ENCODE results near the gene ZNF385C.
"Not testable (repeated sequence)": the region's sequence is repeated elsewhere in the genome, so short reads cannot be mapped to it uniquely, and the experiment has no call there.

ZNF385C gene

DNA sequence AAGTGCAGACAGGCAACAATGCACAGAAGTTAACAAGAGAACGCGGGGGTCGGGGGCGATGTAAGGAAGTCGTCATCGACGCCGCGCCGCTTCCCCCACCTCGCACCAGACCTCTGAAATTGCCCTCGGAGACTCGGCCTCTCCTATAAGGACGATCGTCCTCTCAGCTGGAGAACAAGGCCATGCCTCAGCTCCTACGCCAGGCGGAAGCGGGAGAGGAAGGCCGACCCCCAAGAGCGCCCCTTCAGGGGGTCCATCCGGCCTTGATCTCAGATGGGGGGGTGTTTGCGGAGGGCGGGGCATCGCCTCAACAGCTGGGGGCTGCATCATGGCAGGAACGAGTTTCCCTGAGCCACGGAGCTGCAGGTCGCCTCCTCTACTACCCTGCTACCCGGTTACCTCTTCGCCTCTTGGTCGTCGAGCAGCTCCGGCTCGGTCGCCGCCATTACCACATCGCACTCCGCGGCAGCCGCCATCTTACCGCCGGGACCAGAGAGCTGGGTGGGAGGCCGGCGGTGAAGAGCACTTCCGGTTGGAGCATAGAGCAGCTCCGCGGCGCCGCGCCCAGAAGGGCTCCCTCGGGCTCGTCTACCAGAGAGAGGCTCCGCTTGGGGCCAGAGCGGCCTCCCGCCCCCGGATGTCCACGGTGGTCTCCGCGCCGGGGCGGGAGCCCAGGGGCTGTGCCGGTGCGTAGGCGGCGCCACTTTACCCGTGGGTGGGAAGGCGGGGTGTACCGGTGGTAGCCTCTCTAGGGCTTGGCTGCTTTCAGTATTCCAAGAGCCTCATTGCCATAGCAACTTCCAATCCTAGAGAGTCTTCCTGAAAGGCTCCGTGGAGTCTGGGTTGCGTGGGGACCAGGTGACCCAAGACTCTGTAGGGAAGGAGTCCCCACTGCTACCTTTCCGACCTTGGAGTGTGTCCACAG is 81.1 kb downstream of the ZNF385C start, which contains the start of gene DNAJC7:
Gene DNAJC7, minus strand, starts transcription at position 499 of the 925 bp plus-strand sequence. Its CDS starts 23 bp downstream, at position 476.
- peak; percentile 66 to 84 for DNase-seq

DNA sequence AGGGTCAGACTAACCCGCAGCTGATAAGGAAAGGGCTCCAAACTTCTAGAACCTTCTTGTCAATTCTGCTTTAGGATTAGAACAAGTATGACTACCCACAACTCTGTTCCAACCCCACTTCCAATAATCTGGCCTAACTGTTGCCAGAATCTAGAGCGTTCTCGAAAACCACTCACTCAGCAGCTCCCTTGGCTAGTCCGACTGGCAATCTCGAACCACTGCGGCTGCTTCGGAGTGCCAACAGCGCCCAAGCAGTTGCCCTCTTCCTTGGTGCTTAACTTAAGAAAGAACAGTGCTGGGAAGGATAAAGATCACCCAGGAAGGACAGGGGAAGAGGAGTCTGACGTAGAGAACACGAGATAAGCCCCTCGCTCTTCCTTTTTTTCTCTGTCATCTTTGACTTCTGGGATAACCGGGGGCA is 81.9 kb downstream of the ZNF385C start:
- no peak for DNase-seq

DNA sequence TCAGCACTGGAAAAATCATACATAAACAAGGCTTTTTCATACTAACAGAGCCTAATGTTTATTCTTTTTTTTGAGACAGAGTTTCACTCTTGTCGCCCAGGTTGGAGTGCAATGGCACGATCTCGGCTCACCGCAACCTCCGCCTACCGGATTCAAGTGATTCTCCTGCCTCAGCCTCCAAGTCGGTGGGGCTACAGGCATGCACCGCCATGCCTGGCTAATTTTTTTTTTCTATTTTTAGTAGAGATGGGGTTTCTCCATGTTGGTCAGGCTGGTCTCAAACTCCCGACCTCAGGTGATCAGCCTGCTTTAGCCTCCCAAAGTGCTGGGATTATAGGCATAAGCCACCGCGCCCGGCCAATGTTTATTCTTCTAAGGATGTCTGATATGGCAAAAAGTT is 84.5 kb downstream of the ZNF385C start:
- not testable (repeated sequence) for DNase-seq

DNA sequence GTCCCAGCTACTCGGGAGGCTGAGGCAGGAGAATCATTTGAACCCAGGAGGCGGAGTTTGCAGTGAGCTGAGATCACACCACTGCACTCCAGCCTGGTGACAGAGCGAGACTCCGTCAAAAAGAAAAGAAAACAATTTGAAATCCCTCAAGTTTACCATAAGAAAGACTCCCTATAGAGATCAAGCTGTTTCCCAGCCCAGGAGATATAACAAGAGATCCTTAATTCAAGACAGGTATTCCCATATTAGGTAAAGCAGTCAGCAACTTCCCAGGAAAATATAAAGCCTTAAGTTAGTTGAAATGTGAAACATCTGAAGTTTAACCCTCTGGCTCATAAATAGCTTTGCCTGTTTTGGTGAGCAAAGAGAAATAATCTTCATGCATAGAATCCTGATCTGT is 85.9 kb downstream of the ZNF385C start:
- DNase-seq, result not testable (repeated sequence)

DNA sequence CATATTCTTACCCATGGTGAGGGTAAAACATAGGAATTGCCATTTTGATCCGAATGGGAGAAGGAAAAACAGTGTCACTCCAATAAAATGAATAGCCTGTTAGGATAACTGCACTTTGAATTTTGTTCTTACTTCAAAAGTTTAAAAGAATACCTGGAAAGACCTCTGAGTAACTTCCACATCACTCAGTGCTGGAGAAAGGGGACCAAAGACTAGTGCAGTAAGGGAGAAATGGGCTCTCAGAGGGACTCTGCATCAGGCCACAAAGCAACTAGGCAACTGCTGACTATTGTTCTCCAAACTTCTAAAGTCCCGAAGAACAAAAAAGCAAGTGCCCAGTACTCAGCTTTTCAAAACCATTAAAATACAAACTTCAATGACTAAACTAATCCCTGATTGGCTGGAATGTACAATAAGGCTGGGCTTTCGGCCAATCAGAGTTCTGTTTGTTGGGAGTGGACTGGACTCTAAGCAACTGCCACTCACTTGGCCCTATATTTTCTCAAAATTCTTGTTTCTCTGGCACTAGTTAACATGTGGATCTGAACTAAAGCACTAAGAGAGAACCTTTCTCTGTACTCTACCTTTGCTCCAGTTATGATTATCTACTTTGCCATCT is 87.3 kb downstream of the ZNF385C start:
- no peak for DNase-seq

DNA sequence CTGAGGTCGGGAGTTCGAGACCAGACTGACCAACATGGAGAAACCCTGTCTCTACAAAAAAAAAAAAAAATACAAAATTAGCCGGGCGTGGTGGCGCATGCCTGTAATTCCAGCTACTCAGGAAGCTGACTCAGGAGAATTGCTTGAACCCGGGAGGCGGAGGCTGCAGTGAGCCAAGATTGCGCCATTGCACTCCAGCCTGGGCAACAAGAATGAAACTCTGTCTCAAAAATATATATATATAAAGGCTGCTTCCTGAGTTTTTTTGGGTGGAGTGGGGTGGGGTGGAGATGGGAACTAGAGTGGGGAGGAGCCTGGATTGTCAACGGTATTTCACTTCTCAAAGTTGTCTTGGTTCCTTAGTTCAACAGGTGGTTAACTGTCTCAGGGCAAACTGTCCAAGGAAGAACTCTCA is 88.0 kb downstream of the ZNF385C start:
- DNase-seq, result peak in 1 of 2 donors; percentile 54

DNA sequence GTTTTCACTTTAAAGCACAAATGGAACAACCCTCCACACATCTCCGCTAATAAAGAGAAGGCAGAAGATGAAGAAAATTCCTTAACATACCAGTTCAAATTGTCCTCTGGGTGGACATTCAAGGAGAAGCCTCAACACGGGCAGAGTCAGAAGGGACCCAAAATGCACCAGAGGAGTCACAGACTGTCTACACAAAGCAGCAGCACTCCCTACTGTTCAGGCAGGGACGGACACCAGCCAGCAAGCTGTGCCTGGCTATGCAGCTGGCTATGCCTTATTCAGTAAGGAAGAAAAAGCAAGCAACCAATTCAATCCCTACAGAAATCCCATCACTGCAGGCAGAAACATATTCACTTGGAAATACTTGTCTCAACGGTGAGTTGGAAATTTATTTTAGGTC is 89.1 kb downstream of the ZNF385C start:
- DNase-seq, result no peak

DNA sequence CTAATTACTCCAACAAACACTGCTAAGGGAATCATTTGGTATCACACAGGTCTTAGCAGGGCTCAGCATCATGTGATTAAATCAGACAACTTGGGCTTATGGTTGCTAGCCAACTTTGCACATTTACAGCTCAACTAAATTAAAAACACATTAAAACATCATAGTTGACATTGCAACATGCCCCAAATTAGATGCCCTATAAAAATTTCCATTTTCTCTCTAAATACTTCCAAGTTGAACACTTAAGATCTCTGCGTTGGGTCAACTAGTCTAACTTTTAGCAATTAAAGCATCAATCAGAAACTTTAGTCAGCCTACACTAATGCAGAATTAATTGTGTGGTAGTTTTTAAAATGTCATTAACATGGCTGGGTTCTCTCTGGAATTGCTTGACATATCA is 93.1 kb downstream of the ZNF385C start:
- no peak for DNase-seq

DNA sequence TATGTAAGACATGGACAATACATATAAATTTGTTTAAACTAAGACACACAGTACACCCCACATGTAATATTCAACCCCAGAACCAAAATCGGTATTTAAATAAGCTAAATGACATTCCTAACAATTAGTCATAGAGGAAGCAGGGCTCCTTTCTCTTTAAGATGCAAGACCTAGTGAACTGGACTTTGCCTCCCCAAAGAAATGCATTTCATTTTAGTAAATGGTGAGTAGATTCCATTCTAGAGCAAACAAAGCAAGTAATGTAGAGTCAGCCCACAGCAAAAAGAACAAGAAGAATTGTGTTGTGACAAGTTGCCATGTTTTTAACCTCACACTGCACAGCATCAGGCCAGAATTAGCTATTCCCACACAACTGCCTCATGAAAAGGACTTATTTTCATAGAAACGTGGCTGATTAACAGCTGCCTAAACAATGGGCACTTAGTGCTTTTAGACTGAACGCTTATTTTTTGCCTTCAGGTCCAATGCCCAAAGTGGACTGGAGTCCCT is 95.4 kb downstream of the ZNF385C start:
- DNase-seq, result no peak

DNA sequence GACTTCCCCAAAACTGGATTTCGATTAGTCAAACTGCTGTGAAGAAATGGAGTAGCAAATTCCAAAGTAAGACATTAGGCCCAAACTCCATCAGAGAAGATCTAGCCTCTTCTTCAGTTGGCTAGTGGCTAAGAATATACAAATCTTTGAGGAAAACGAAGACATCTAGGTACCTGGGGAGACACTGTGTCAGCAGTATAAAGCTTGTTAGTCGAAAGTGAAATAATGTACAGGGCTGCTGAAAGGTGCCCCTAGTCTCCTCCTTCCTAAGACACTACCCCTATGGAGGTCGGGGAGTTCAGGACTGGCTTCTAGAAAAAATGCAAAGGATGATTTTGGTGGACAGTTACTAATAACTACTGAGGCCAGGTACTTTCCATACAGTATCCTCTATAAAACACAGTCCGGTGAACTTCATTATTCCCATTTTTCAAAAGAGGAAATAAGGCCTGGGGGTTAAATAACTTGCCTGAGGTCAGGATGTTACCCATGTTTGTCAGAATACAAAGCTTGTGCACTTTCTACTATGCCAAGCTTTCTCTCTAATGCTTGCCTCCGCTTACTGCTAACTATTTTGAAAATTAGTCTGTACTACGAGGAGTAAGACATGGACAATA is 96.0 kb downstream of the ZNF385C start:
- no peak for DNase-seq

DNA sequence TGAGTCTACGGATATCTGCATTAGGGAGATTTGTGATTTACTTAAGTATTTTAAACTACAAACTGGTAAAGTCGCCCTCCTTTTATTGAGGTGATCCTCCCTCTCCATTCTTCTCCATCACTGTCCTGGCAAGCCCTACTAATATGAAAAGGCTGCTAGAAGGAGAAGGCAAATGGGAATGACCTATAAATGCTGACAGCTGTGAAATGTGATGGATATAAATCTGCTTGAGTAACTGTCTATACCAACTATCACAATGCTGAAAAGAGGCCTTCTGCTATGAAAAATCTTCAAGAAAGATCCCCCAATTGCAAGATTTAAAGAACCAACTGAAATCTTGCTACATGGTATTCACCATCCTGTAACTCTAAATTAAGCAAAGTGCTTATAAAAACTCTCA is 96.5 kb downstream of the ZNF385C start:
- no peak for DNase-seq

DNA sequence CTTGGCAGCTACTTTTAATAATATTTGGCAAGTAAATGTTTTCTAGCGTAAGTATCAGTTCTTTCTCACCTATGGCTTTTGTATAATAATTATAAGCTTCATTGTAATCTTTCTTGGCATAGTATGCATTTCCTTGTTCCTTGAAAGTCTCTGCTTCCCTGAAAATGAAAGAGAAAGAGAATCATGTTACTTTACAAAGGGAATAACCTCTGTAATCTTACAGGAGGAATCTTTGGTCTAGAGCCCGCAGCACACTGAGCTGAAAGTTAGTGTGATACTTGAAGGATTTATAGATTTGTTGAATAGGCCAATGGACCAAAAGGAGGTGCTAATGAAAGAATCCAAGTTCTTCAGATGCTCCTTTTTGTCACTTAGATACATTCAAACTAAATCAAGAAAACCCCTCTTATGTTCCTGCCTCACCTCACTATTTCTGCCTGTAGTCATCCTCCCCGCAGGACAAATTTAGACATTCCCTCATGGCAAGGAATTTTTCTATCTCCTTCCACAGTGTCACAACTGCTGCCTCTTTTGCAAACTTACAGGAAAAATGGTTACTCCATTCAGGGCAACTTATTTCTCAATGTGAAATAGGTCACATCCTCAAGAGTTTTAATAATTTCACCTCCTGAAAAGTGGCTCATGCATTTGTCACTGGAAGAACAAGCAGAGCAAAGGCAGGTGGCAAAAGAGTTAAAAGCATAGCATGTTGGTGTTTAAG is 97.7 kb downstream of the ZNF385C start:
- DNase-seq, result no peak

DNA sequence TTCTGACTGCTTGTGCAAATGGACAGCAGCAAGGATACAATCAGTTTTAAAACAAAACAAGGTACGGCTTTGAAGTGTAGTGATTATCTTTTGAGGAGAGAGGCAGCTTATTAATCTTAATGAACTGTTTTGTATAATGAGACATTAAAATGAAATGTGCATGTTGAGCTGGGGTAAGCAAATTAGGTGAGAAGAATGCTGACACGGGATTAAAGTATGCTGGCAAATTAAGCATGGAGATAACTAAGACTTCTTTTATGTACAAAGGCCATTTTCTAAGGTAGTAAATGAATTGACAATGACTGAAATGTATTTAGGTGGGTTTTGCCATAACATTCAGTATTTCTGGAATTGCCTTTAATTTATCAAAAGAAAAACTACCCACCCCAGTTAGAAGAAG is 99.8 kb downstream of the ZNF385C start:
- DNase-seq, result no peak

DNA sequence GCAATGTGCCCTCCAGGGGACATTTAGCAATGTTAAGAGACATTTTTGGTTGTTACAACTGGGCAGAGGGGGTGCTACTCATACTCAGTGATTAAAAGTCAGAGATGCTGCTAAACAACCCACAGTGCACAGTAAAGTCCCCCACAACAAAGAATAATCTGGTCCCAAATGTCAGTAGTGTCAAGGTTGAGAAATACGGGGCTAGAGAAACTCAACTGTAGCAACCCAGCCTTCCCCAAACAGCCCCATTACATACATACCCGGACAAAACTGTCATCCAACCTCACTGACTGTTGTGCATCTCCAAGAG is 101.5 kb downstream of the ZNF385C start:
- DNase-seq, result no peak

DNA sequence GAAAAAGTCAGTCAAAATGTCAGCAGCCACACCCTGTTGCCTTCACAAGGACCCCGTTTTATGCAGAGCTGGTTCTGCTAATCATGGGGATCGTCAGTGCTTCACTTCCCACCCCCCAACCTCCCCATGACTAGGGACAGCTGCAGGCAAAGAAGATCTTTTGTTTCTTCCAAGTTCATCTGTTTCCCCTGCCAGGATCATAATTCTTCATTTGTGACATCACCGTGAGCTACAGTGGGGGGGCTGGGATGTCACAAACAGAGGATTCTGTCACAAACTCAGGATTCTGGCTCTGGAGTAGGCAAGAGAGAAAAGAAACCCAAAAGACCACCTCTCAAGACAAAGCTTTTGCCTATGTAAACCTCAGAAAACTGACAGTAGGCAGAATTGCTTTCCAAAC is 105.7 kb downstream of the ZNF385C start:
- DNase-seq, result no peak

DNA sequence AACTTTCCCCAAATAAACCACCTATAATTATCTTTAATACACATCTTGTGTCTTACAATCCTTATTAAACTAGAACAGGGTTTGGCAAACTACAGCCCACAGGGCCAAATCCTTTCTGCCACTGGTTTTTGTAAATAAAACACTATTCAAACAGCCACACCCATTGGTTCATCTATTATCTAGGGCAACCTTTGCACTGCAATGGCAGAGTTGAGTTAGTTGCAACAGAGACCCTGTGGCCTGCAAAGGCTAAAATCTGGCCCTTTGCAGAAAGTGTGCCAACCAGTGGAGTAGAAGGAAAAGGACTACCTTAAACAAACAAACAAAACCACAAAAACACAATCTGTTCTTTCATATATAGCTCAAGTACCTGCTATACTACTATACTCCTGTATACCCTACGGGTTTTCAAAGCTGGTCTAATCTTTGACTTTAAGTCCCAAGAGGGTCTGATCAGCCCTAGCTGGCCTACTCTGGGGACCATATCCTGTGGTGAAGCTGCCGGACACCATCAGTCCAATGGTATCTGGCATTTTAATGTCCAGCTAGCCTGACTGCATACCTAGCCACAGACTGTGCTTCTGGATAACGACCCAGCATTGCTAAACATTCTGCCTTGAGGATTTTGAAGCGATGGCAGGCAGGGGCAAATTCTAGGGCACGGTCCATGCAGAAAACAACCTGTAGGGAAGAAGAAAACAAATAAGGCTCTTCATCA is 108.4 kb downstream of the ZNF385C start:
- DNase-seq, result no peak

DNA sequence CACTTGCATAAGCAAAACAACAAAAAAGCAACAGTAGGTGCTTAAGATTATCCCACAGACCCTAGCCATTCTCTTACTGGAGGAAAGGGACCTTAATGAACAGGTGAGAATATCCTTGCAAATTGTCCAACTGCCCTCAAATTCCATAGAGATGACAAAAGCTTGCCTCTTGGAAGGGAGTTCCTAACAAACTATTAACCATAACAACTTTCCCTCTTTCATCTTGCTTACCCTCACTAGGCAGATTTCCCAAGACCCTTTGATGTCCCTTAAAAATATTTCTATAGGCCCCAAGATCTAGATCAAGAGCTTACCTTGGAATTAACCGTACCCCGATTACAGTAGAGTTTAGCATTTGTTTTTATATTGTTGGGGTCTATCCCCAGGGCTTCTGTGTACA is 109.9 kb downstream of the ZNF385C start:
- no peak for DNase-seq

DNA sequence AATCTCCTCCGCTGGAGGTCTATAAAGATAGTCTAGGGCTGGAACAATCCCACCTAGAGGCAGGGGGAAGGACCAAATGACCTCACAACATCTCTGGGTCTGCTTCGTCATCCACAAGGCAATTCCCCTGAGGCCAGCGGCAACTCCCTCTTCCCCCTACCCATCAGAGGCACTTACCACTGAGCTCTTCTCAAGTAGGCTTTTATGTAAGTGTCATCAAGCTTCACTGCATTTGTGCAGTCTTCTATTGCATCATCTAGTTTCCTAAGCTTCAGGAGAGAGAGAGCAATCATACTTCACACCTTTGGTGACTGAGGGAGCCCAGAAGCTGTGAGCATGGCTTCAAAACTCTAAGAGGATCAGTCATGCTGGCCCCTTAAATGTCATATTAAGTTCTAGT is 110.6 kb downstream of the ZNF385C start:
- no peak for DNase-seq

DNA sequence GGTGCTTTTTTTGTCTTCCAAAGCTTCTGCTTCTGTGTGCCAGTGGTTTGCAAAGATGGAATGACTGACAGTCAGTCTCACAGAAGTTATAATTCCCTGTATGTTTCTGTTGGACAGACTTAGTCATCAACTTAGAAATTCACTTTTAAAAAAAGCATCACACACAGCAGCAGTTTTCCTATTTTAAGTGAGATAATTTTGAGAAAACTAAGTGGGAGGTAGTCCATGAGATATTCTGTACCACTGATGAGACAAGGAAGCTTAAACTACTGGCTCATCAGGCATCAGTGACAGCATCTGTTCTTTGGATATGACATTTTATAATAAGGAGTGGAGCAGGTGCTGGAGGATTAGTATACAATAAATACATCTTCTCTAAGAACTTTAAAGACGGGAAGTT is 111.6 kb downstream of the ZNF385C start:
- DNase-seq, result no peak

DNA sequence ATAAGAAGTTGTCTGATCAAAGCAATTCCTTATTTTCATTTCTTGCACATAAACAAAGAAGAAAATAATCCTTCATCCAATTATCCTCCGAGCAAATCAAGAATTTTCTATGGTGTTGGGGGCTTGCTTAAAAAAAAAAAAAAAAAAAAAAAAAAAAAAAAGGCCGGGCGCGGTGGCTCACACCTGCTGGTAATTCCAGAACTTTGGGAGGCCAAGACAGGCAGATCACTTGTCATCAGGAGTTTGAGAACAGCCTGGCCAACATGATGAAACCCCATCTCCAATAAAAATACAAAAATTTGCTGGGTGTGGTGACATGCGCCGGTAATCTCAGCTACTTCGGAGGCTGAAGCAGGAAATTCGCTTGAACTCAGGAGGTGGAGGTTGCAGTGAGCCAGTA is 112.4 kb downstream of the ZNF385C start:
- DNase-seq, result no peak

DNA sequence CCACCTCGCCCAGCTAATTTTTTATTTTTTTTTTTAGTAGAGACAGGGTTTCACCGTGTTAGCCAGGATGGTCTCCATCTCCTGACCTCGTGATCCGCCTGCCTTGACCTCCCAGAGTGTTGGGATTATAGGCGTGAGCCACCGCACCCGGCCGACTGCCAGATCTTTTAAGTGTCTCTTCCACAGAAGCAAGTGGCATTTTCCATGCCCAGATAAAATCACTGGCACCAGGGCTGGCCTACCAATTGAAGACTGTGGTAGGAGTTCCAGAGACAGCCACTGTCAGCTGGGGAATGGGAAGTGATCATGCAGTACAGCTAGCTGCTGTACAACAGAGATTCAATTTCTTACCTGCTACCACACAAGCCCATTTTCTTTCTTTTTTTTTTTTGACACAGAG is 113.8 kb downstream of the ZNF385C start:
- no peak for DNase-seq

DNA sequence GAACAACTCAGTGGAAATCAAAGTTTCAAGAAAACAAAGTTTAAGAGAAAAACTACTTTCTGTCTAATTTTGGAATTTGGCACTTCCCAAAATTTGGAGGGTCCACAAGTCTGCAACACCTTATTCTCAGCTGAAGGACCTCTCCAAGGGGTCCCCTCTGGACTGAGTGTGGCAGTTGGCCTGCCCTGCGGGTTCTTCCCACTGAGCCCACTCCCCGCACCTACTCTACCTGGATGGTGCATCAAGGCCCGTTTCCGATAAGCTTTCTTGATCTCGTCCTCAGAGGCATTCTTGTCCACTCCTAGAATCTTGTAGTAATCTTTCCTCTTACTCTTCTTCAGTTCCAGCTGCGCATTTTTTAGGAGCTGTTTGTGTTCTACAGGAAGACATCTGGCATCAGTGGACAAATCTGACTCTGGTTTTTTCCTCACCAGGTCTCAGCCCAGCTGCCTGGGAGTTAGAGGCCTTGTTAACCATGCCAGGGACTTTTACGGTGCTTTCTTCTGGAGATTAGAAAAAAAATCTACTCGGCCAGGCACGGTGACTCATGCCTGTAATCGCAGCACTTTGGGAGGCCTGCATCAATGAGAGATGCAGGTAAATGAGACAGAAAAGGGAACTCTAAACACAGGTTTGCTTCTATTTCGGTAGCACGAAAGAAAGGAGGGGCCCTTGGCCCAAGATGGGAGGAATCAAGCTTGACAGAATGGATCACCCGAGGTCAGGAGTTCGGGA is 116.1 kb downstream of the ZNF385C start:
- DNase-seq, result no peak

Data from bone marrow (tissue), 2 donors.